WI38 (cell line): ENCODE results near the gene KIF16B.

Experiments used
- H3K4me3 ChIP-seq: 2 replicates; pipeline ENCODE4 v1.5.1; 2011; ENCODE audit warnings: low read depth, mild to moderate bottlenecking, control low read depth, low read length
- TF ChIP-seq, protein P1 (sequence below): IDR thresholded peaks from 2 replicates; pipeline ENCODE4 v1.5.1; 2012; ENCODE audit warnings: low read depth, mild to moderate bottlenecking, control low read depth, low read length

Gene KIF16B

DNA sequence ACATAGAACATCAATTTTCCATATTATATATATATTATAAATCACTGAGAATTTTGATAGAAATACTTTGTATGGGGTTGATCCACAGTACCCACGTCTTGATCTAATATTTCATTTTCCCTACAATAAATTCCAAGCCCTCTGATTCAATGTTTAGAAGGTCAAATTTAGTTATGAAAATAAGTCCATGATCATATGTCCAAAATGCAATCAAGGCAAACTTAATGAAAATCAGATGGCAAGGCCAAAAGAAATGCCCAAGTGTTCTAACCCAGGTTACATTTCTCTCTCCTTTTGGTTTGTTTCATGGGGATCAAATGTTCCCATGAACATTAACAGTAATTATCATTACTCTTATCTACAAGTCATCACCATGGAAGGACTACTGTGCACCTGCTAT lies 203.8 kb downstream of the KIF16B start:
- TF ChIP-seq, protein P1, sequence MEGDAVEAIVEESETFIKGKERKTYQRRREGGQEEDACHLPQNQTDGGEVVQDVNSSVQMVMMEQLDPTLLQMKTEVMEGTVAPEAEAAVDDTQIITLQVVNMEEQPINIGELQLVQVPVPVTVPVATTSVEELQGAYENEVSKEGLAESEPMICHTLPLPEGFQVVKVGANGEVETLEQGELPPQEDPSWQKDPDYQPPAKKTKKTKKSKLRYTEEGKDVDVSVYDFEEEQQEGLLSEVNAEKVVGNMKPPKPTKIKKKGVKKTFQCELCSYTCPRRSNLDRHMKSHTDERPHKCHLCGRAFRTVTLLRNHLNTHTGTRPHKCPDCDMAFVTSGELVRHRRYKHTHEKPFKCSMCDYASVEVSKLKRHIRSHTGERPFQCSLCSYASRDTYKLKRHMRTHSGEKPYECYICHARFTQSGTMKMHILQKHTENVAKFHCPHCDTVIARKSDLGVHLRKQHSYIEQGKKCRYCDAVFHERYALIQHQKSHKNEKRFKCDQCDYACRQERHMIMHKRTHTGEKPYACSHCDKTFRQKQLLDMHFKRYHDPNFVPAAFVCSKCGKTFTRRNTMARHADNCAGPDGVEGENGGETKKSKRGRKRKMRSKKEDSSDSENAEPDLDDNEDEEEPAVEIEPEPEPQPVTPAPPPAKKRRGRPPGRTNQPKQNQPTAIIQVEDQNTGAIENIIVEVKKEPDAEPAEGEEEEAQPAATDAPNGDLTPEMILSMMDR: no peak
- no peak overlapping the region for H3K4me3 ChIP-seq

DNA sequence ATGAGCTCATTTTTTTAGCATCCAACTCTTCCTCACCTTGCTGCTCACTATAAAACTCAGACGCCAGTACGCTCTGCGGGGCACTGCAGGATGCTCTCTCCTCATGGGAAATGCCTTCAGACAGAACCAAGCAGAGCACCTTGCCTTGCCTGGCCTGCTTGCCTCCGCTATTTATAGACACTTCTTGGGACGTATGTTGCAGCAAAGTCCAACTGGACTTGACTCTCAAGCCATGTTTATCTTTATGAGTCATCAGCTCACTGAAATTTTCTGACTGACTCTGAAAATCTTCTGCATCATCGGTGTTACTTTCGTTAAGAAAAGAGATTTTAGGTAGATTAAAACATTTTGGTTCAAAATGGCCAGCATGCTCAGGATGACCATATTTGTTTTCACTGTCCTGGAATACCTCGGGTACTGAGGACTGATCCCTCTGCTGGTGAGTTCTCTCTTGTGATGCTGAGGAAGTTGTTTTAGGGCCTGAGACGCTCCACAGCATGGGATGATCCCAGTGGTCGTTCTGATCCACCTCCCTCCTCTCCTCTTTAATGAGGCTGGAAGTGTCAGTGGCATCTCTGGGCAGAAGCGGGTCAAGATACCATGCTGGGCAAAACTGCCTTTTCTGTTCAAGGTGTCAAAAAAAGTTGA lies 204.5 kb downstream of the KIF16B start:
- TF ChIP-seq, protein P1: no peak
- no peak overlapping the region for H3K4me3 ChIP-seq

DNA sequence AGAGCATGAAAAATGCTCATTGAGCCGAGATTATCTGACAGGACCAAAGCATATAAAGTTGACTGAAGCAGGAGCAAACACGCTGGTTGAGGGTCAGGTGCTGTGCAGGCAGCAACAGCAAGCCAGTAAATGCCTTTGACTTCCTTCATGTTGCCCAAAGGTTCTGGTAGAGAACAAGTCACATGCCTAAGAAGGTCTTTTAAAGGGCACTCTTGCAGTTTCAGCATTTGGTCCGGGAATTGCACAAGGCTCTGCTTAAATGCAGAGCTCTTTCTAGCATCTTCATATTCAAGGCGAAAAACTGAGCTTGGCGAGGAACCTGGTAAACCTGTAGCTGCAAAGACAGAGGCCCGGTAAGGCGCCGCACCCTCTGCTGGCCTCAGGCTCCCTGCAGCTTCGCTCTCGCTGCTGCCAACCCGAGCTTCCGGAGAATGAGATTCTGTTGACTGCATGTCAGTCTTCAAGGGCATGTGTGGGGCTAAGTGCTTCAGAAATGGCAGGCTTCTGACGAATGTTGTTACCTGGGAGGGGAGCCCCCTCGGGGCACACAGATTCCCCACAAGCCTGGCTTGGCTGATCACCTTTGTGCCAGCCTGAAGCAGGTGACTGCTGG lies 205.2 kb downstream of the KIF16B start:
- H3K4me3 ChIP-seq: no peak overlapping the region
- TF ChIP-seq, protein P1: no peak

DNA sequence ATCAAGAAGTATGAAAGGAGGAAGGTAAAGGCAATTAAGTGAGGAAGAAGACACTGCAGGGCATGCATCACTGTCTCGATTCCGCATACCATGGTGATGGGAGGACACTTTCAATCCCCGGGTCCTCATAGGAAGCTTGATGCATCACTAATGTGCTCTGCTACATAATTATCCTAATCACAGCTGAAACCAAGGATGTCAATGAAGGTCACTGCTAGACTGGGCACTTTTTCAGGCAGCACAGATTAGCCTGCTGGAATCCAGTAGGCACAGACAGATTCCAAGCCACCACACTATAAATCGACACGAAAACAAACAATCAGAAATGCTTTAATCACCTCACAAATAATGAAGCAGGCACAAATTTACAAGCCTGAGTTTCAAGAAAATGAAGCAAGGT lies 206.7 kb downstream of the KIF16B start:
- no peak overlapping the region for H3K4me3 ChIP-seq
- TF ChIP-seq, protein P1: no peak

DNA sequence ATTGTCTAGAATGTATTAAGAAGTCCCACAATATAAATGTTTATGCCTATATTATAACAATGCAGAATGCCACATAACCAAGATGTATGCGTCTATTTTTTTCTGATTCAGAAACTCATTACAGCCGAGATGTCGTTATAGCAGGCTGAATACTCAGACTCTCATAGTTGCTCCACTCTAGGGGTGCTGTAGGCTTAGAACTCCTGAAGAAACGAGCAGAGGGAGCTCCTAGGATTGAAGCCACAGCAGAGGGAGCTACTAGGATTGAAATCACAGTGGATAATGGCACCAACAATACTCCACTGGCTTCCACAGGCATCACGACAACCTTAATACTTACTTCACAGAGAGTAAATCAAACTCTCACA lies 208.9 kb downstream of the KIF16B start:
- TF ChIP-seq, protein P1: no peak
- no peak overlapping the region for H3K4me3 ChIP-seq

DNA sequence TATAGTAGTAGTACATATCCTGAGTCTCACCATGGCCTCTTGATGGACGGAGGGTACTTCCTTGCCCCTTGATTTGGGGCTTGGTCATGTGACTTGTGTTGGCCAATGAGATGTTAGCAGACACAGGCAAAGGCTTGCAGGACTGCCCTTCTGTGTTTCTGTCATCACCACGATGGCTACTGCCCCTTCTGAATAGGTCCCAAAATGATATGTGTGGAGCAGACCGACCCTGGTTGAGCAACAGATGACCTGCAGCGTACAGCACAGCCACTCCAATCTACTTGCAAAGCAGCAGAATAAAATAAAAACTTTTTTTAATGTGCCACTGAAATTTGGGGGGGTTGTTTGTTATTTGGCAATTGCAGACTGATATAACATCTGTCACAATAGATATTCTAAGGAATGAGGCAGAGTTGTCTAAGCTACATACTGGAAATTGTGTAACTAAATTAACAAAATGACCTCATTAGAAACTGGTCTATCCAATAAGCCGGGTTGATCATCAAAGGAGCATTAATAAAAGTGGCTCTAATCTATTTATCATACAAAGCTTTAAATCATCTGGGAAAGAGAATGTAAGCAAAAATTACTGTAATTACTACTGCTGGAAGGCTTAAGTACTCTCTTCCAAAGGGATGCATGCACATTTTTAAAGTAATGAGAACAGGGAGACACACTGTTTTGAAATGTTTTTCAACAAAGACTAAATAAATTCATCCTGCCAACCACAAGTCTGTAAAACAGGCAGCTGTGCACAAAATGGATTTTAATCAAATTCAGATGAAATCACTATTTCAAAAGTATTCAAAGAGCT lies 209.5 kb downstream of the KIF16B start:
- TF ChIP-seq, protein P1: no peak
- no peak overlapping the region for H3K4me3 ChIP-seq

DNA sequence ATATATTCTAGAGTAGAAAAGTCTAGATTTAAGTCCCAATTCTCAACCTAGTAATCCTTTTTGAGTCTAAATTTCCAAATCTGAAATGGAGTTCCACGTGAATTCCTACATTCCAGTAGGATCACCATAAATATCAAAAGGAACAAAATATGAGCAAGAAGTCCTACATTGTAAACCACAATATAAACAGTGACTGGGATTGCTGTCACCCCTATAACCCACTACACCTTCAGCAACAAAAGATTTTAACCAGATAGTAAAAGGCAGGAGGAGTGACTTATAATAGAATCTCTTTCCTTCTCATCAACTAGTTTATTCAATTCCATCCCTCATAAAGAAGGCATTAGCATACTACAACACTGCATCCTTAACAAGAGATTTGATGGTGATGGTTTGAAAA lies 210.6 kb downstream of the KIF16B start:
- H3K4me3 ChIP-seq: no peak overlapping the region
- TF ChIP-seq, protein P1: no peak
